Transverse colon (tissue), 4 donors: ENCODE data around the gene PHF21A. TPM values are rescaled to one million over a fixed set of nuclear protein-coding genes. Genes with fewer than 3 reads are reported as not detected.

Experiments used
- DNase-seq: peaks from one replicate; pipeline ENCODE4 v3.0.0-alpha.2; 2019
- H3K27ac ChIP-seq, 4 donors: fragments of 200-600 bp; sonication (generic); 2 replicates each; pipeline ENCODE4 v1.5.1; 2016 to 2018; ENCODE audit warnings: inconsistent platforms in 4 of 4
- H3K27me3 ChIP-seq: fragments of 200-600 bp; sonication (generic); 2 replicates; pipeline ENCODE4 v1.5.1; 2017; ENCODE audit warnings: inconsistent platforms
- H3K36me3 ChIP-seq, 4 donors: fragments of 200-600 bp; sonication (generic); 2 replicates each; pipeline ENCODE4 v1.5.1; 2017 to 2019; ENCODE audit warnings: inconsistent platforms in 4 of 4
- H3K4me1 ChIP-seq, 4 donors: fragments of 200-600 bp; sonication (generic); 2 replicates each; pipeline ENCODE4 v1.5.1; 2017 to 2020; ENCODE audit warnings: inconsistent platforms in 4 of 4
- H3K4me3 ChIP-seq, 4 donors: fragments of 200-600 bp; sonication (generic); 1 replicate in 1 of 4; 2 replicates in 3 of 4; pipeline versions ENCODE4 v1.5.1 to v1.6.1; 2017 to 2019; ENCODE audit warnings: inconsistent platforms in 4 of 4
- H3K9me3 ChIP-seq, 2 donors: fragments of 200-600 bp; sonication (generic); 2 replicates each; pipeline ENCODE4 v1.5.1; 2017 to 2019; ENCODE audit warnings: inconsistent platforms in 2 of 2
- EP300 ChIP-seq: sonication (generic); formaldehyde crosslinking; IDR thresholded peaks from one replicate; pipeline ENCODE4 v1.6.1; 2017; ENCODE audit warnings: antibody characterized with exemption, low read depth
- POLR2A ChIP-seq: fragments of 450-650 bp; IDR thresholded peaks from one replicate; pipeline ENCODE4 v1.6.1; 2016; ENCODE audit warnings: antibody characterized with exemption, mild to moderate bottlenecking, moderate library complexity
- POLR2AphosphoS5 ChIP-seq, 3 donors: sonication (generic); formaldehyde crosslinking; IDR thresholded peaks; one replicate each; pipeline ENCODE4 v1.6.1; 2016; ENCODE audit warnings: antibody characterized with exemption in 3 of 3
- WGBS, 2 donors: methylation state at CpG; one replicate each; pipeline ENCODE4 v1.1.5; 2018; ENCODE audit warnings: low coverage in 1 of 2; 5-methylcytosine and 5-hydroxymethylcytosine counted together
- in situ Hi-C, 4 donors: fragments of 200-750 bp; cut with MboI; loops; one replicate each; pipeline versions ENCODE4 v1.15.0 to v1.15.1; 2017; ENCODE audit warnings: low sequenced_read_pairs in 3 of 4, low pct_ligation_motif_present in 1 of 4, low pct_unique_long_range_greater_than_20kb in 1 of 4
- intact Hi-C: fragments of 100-400 bp; cut with DNase I; formaldehyde crosslinking; loops from one replicate; pipeline ENCODE4 v1.15.1; 2023; ENCODE audit warnings: low total_unique reads
- total RNA-seq, 4 donors: library from RNA; depleted of rRNA; stranded (reverse); fragments of >200 nt; gene quantifications; one replicate each; pipeline ENCODE4 v1.1.0, GENCODE V29; 2016
- TF ChIP-seq, protein P1 (sequence below), 5 experiments: fragments of 200-600 bp in 3 of 5; fragments of 450-650 bp in 2 of 5; sonication (generic) in 3 of 5; IDR thresholded peaks; 1 replicate in 2 of 5; 2 replicates in 3 of 5; pipeline ENCODE4 v1.5.1; 2016 to 2017; ENCODE audit warnings: antibody characterized with exemption in 5 of 5, inconsistent platforms in 3 of 5, mild to moderate bottlenecking in 2 of 5, moderate library complexity in 1 of 5

The PHF21A gene
- total RNA-seq, 4 donors from 2014 or later: 18.6 to 57.2 (median 40.2) TPM

DNA sequence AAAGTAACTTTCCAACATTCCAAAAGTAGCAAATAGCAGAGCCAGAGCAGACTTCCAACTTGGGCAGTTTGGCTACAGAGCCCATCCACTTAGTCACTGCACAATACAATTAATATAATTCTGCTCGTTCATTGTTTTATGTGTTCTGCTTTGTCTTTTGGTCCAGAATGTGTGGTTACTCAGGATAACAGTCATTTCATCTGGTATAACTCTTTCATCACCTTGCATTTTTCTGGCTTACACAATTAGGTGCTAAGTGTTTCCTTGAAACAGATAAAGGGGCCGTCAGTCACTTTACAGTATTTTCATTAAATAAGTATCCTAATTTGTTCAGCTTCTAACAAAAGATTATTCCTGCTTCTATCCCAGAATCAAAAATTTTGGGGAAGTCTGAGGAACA, 111.6 kb downstream of the PHF21A start:
- intact Hi-C loops (no loop called here), in situ Hi-C loops (no loop called here)
- DNase-seq: no peak

DNA sequence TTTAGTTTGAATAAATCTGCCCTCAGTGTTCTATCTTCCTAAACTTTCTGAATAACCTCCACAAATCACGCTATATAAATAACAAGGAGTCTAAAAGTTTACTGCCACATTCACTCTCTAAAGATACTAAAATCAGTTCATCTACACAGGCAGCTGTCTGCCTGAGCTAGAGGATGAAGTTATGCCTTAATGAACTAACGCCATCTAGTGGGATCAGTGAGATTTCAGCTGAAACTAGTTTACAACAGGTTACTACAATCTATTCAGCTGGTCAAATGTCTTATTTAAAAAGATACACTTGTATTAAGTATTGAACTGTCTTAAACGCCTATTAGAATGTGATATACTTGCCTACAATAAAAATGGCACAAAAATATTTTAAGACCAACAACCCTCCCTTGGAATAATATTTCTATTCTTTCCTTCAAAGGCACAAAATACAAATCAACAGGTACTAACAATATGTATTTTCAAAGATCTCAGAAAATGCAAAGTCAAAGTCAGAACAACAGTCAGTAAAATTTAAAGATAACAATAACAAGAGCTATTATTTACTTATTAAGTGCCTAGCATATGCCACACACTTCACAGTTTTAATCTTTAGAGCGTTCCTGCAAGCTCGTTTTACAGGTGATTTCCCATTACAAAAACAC, 114.7 kb downstream of the PHF21A start:
- Histone ChIP-seq H3K27me3 (no peaks in the 10 kb centered on the region), H3K4me1 (peaks cover 0 to 17% (median 2%) of the 10 kb centered on the region in 4 donors), H3K27ac (no peak overlapping the region), H3K4me3 (no peak overlapping the region), H3K9me3 (no peaks in the 10 kb centered on the region), H3K36me3 (no peaks in the 10 kb centered on the region)
- TF ChIP-seq, protein P1, sequence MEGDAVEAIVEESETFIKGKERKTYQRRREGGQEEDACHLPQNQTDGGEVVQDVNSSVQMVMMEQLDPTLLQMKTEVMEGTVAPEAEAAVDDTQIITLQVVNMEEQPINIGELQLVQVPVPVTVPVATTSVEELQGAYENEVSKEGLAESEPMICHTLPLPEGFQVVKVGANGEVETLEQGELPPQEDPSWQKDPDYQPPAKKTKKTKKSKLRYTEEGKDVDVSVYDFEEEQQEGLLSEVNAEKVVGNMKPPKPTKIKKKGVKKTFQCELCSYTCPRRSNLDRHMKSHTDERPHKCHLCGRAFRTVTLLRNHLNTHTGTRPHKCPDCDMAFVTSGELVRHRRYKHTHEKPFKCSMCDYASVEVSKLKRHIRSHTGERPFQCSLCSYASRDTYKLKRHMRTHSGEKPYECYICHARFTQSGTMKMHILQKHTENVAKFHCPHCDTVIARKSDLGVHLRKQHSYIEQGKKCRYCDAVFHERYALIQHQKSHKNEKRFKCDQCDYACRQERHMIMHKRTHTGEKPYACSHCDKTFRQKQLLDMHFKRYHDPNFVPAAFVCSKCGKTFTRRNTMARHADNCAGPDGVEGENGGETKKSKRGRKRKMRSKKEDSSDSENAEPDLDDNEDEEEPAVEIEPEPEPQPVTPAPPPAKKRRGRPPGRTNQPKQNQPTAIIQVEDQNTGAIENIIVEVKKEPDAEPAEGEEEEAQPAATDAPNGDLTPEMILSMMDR (IDR thresholded peaks at IDR 0.05): peak; percentile 54 to 67 (median 63)
- TF ChIP-seq EP300 (no peak), POLR2AphosphoS5 (IDR thresholded peaks at IDR 0.05) (no peak), POLR2A (no peak)
- no peak for DNase-seq
- in situ Hi-C loops (no loop called here), intact Hi-C loops (loop anchor here (2.0 kb wide), 1 partner anchor 42 kb away; no protein-coding TSS in a partner anchor)
- WGBS, 2 donors: 39 to 40% methylated on average over 5 of the region's 5 CpGs

More for the DNA sequence above, 111.6 kb downstream of the PHF21A start:
- no peaks in the 10 kb centered on the region for H3K27me3 ChIP-seq
- H3K27ac ChIP-seq: no peak overlapping the region
- no peaks in the 10 kb centered on the region for H3K9me3 ChIP-seq
- no peak overlapping the region for H3K4me3 ChIP-seq
- H3K4me1 ChIP-seq: peaks cover 0 to 5% (median 0%) of the 10 kb centered on the region in 4 donors
- WGBS, 2 donors: 68 to 72% methylated on average over 2 of the region's 2 CpGs
- TF ChIP-seq POLR2AphosphoS5 (IDR thresholded peaks at IDR 0.05) (no peak), EP300 (no peak), POLR2A (no peak)
- TF ChIP-seq, protein P1 (IDR thresholded peaks at IDR 0.05): no peak
- H3K36me3 ChIP-seq: no peaks in the 10 kb centered on the region

DNA sequence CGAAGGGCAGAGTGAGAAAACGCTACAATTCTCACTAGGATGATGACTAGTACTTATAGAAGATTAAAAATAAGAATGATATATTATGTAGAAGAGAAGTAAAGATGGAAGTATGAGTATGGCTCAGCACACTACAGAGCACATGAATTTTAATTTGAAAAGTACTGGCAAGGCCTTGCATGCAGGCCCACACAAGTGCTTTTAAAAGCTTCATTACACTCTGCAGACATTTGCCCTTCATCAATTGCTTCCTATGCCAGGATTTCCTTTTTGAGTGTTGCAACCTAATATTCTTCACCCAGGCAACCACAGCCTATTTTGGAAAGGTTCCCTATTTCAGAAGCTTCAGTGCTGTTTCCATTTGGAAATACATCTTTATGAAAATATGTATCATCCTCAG, 117.7 kb downstream of the PHF21A start:
- Histone ChIP-seq H3K36me3 (no peaks in the 10 kb centered on the region), H3K9me3 (no peaks in the 10 kb centered on the region), H3K27ac (no peak overlapping the region), H3K27me3 (no peaks in the 10 kb centered on the region), H3K4me1 (peaks cover 0 to 12% (median 5%) of the 10 kb centered on the region in 4 donors), H3K4me3 (no peak overlapping the region)
- WGBS, 2 donors: 81% methylated on average over 2 of the region's 2 CpGs
- in situ Hi-C loops (no loop called here), intact Hi-C loops (no loop called here)
- DNase-seq: no peak
- TF ChIP-seq POLR2AphosphoS5 (IDR thresholded peaks at IDR 0.05): no peak
- TF ChIP-seq, protein P1 (IDR thresholded peaks at IDR 0.05): no peak
- TF ChIP-seq POLR2A: no peak
- TF ChIP-seq EP300: no peak

DNA sequence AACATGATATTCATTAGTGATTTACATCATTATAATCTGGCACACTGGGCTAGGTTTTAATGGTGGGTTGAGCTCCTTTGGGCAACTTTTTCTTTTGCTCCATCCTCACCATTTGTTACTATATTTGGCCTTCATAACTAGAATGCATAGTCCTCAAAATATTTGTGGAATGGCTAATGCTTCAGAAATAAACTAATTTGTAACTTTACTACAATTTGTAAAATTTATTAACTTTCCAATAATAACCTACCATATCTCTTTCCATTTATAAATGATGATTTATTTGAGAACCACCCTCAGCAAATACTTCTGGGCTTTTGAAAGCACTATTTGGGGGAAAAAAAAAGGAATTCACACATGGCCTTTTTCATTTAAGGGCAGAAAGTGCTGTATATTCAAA, 119.1 kb downstream of the PHF21A start:
- Histone ChIP-seq H3K4me1 (peaks cover 0 to 12% (median 5%) of the 10 kb centered on the region in 4 donors), H3K27ac (no peak overlapping the region), H3K27me3 (no peaks in the 10 kb centered on the region), H3K9me3 (no peaks in the 10 kb centered on the region), H3K36me3 (no peaks in the 10 kb centered on the region), H3K4me3 (no peak overlapping the region)
- no peak for DNase-seq
- in situ Hi-C loops: no loop called here
- no peak for TF ChIP-seq EP300
- TF ChIP-seq, protein P1 (IDR thresholded peaks at IDR 0.05): no peak
- TF ChIP-seq POLR2AphosphoS5 (IDR thresholded peaks at IDR 0.05): no peak
- no peak for TF ChIP-seq POLR2A
- intact Hi-C loops: no loop called here
